GM12892 (cell line): ENCODE measurements around the gene PREX1.

ENCODE experiments used
- DNase-seq: peaks from one replicate; pipeline ENCODE4 v3.0.0; 2011; ENCODE audit not compliant: insufficient read length
- FAIRE-seq: peaks from 2 replicates; lab custom pipeline; 2011; peaks lifted over from hg19 to GRCh38; lab: Jason Lieb, UNC
- POLR2A ChIP-seq: IDR thresholded peaks from 2 replicates; pipeline ENCODE4 v1.6.1; 2011; ENCODE audit warnings: low read depth, low read length, control low read depth
- POLR2AphosphoS5 ChIP-seq: IDR thresholded peaks from 2 replicates; pipeline ENCODE4 v1.6.1; 2011; ENCODE audit warnings: low read depth, low read length, control low read depth
- TAF1 ChIP-seq: IDR thresholded peaks from 2 replicates; pipeline ENCODE4 v1.6.1; 2011; ENCODE audit warnings: low read depth, mild to moderate bottlenecking, control low read depth, low read length, borderline replicate concordance

The PREX1 gene

DNA sequence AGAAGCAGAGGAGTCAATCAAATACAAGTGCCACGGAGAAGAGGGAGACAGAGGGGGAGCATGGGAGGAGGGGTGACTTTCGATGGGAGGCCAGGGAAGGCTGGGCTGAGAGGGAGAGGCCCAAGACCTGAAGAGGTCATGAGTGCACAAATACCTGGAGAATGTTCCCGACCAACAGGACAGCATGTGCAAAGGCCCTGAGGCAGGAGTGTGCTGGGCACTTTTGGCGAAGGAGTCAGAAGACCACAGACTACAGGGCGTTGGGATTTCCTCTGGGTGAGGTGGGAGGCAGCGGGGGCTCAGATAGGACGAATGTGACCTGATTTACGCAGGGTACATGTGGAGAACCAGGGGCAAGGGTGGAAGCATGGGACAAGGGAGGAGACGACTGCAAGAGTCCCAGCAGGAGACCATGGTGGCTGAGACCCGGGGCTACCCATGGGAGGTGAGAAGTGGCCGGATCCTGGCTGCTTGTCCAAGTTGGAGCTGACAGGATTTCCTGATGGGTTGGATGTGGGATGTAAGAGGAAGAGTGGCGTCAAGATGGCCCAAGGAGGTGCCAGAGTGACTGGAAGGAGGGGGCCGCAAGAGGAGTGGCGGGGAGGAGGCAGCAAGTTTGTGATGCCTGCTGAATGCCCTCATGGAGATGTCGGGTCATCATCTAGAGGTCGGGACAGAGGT, 23.4 kb downstream of the PREX1 start:
- FAIRE-seq: no peak
- TF ChIP-seq TAF1 (no peak), POLR2A (no peak), POLR2AphosphoS5 (no peak)
- DNase-seq: no peak

DNA sequence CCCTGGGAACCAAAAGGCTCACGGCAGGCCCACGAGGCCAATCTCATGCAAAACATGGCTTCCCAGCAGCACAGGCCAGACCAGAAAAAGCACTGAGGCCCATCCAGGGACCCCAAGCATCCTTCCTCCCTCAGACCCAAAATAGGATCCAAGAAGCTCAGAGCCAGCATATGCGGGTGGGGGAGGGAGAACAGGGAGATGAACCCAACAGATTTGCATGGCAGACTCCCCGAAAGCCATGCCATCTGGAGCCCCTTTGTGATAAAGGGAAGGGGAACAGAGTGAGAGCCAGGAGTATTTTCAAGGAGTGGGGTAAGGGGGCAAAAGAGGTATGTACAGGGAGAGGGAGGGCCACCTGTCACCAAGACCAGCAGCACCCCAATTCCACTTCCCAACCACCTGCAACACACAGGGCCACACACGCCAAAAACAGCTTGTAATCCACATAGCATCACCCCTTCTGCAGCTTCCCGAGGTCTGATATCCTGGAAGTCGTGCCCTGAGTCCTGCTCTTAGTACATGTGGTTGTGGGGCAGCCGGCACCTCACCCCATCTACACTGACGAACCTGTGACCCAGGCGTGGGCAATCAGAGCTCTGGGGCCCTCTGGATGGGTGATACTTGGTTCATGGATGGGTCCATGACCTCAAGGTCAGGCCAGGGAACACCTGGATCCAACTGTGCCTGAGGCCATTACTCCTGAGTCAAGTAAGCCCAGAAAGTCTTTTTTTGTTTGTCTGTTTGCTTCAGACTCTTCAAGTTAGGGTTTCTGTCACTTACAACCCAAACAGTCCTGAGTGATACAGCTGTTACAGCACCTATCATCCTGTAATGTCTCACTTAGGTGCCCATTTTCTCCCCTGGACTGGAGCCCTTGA, 24.4 kb downstream of the PREX1 start:
- FAIRE-seq (peak; percentile 61), DNase-seq (no peak)
- no peak for TF ChIP-seq POLR2AphosphoS5
- no peak for TF ChIP-seq TAF1
- TF ChIP-seq POLR2A: no peak

- no peak for TF ChIP-seq TAF1
- TF ChIP-seq POLR2AphosphoS5: no peak
- TF ChIP-seq POLR2A: no peak
- DNase-seq (no peak), FAIRE-seq (no peak)
Observed at GRCh38 chr20:48802647-48803046, 25.2 kb downstream of the PREX1 start.

GRCh38 chr20:48802216-48802615, 25.6 kb downstream of the PREX1 start:
- TF ChIP-seq TAF1: no peak
- no peak for TF ChIP-seq POLR2A
- no peak for DNase-seq
- FAIRE-seq: no peak

GRCh38 chr20:48801197-48801596, 26.6 kb downstream of the PREX1 start:
- DNase-seq (no peak), FAIRE-seq (peak; percentile 61)
- no peak for TF ChIP-seq POLR2A
- no peak for TF ChIP-seq TAF1
- no peak for TF ChIP-seq POLR2AphosphoS5

DNA sequence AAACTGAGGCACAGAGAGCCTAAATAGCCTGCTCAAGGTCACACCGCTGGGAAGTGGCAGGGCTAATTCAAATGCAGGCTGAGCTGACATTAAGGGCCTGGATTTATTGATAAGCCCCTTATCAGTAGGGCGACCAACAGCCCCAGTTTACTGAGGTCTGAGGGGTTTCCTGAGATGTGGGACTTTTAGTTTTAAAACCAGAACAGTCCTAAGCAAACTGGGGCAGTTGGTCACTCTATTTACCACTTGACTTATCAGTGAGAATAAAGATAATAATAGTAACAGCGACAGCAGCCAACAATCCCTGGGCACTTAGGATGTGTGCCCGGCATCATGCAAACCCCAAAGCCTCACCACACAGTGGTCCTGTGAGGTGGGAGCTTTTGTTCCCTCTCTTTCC, 27.6 kb downstream of the PREX1 start:
- FAIRE-seq: no peak
- TF ChIP-seq TAF1 (no peak), POLR2AphosphoS5 (no peak), POLR2A (no peak)
- DNase-seq: no peak

- TF ChIP-seq POLR2A (no peak), TAF1 (no peak), POLR2AphosphoS5 (no peak)
- no peak for DNase-seq
- no peak for FAIRE-seq
Observed at GRCh38 chr20:48799328-48800105, 28.3 kb downstream of the PREX1 start.

DNA sequence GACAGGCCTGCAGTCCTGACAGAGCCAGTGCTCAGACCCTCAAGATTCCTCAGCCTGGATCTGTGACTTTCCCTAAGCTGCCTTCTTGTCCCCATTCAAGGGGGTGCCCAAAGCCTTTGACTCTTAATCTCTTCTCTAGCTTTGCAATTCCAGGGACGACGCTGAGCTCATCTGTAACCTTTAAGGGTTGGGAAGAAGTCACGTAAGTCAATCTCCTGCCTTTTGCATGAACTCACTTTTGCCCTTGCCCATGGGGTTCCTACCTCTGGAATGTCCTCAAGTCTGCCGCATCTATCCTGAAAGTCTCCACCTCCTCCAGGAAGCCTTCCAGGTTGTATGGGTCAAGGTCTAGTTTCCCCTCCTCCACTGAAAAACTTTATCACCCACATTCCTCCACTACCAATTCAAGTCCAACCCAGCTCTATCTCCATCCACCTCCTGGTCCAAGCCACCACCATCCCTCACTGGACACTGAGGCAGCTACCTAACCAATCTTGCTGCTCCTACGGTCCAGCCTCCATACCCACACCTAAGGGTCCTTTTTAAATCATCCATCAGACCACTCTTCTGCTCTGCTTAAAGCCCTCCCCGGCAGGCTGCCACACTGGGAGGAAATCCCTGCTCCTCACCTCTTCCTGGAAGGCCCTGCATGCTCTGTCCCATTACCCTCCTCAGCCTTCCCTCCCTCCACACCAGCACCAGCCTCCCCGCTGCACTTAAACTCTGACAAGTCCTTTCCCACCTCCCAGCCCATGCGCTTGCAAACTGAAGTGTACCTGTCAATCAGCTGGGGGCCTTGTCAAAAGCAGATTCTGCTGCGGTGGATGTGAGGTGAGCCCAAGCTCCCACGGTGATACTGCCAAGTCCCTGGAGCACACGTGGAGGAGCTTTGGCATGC, 29.7 kb downstream of the PREX1 start:
- FAIRE-seq (no peak), DNase-seq (no peak)
- no peak for TF ChIP-seq POLR2AphosphoS5
- TF ChIP-seq TAF1: no peak
- no peak for TF ChIP-seq POLR2A

GRCh38 chr20:48797275-48797825, 30.4 kb downstream of the PREX1 start:
- TF ChIP-seq TAF1 (no peak), POLR2A (no peak), POLR2AphosphoS5 (no peak)
- DNase-seq (no peak), FAIRE-seq (no peak)

DNA sequence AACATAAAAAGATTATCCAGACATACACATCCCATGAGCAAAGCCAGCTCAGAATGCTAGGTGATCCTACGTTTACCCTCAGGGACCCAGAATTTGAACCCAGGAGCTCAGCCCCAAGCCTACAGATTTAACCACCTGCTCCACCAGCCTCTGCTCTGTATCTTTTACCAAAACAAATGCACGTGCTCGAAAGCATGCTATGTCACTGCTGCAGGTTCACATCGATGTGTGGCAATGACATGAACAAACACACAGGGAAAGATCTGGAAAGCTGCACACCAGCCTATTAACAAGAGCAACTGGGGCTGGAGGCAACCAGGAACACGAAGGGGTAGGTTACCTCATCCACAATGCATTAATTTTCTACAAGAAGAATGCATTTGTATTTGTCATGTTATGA, 32.1 kb downstream of the PREX1 start:
- DNase-seq (no peak), FAIRE-seq (no peak)
- no peak for TF ChIP-seq POLR2AphosphoS5
- TF ChIP-seq POLR2A: no peak
- TF ChIP-seq TAF1: no peak
